Measurements from ENCODE around the gene KREMEN2.

Gene KREMEN2

GRCh38 chr16:2946649-2947048 is 17.4 kb upstream of the KREMEN2 start:
- H3K27me3 ChIP-seq (ENCODE audit: low read depth, low read length): no peaks in the 10 kb centered on the region
- H3K9me3 ChIP-seq (ENCODE audit: control insufficient read depth in 1 of 2, low read length in 2 of 2): no peaks in the 10 kb centered on the region
- peaks cover 5 to 42% of the 10 kb centered on the region in 2 donors for H3K36me3 ChIP-seq (ENCODE audit: control insufficient read depth in 1 of 2, insufficient read depth in 2 of 2, low read length in 2 of 2)
- H3K4me1 ChIP-seq (ENCODE audit: control insufficient read depth in 1 of 2, insufficient read depth in 2 of 2, low read length in 2 of 2): no peaks in the 10 kb centered on the region
- no peak overlapping the region for H3K27ac ChIP-seq (ENCODE audit: low read length)
- no peak overlapping the region for H3K4me3 ChIP-seq (ENCODE audit: low read depth in 1 of 2, low read length in 2 of 2)

DNA sequence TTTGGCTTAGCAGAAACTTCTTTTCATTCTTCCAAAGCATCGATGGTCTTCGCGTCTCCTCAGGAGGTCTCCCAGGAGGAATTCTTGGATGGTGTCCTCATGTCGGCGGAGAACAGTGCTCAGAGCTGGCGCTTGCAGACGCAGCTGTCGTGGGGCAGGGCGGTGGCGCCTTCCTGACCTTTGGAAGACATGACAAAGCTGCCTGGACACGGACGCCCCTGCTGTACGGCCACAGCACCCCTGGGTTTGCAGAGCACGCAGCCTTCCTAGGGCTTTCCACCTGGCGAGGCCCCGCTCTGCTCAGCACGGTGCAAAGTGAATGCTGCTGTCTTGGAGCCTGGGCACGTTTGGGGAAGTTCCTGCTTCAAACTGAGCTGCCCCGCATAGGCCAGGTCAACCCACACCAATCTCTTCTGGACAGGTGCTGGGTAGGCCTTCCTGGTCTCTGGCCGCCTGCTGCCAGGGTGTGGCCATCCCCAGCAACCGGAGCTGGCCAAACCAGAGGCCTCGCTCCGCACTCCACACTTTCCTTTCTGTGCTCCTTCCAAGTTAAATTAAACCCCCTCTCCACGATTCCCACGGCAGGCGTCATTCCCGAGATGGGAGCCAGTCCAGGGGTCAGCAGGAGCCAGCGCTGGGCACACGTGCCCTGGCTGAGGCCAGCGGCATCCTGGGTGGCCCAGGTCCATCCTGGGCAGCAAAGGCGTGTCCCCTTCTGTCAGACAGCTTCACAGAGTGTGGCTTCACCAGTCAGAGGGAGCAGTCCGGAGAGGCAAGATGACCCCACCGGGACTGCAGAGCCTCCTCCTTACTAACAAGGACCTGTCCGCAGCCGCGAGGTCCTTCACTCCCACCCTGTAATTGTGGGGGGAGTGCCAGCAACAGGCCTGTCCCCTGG is 15.0 kb upstream of the KREMEN2 start:
- no peak overlapping the region for H3K27ac ChIP-seq (ENCODE audit: low read length)
- H3K4me3 ChIP-seq (ENCODE audit: low read depth in 1 of 2, low read length in 2 of 2): no peak overlapping the region
- H3K9me3 ChIP-seq (ENCODE audit: control insufficient read depth in 1 of 2, low read length in 2 of 2): no peaks in the 10 kb centered on the region
- H3K36me3 ChIP-seq (ENCODE audit: control insufficient read depth in 1 of 2, insufficient read depth in 2 of 2, low read length in 2 of 2): peaks cover 0 to 29% of the 10 kb centered on the region in 2 donors
- no peaks in the 10 kb centered on the region for H3K27me3 ChIP-seq (ENCODE audit: low read depth, low read length)
- no peaks in the 10 kb centered on the region for H3K4me1 ChIP-seq (ENCODE audit: control insufficient read depth in 1 of 2, insufficient read depth in 2 of 2, low read length in 2 of 2)

DNA sequence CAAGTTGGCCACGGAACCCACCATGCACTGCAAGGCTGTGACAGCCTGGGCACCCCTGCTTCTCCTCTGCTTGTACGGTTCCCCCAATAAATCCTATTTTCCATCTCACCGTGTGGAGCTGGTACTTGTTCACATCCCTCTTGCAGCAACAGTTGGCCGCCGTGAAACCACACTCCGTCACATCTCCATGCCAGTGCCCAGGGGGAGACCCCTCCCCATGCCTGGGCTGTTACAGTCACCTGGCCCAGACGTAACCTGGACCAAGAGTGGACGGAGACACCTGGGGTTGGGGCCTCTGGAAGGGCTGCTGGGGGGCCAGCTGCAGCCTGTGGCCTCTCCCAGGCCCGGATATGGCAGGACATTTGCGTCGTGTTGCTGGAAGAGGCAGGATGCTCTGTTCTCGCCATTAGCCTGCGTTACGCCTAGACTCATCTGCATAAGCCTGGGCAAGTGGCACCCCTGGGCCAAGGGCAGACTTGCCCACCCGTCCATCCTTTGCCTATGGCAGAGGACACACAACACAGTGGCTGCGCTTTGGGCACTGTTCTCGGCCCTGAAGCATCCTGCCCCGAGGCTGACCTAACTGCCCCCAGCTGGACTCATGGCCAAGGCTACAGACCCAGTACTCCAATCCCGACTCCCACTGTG is 14.2 kb upstream of the KREMEN2 start:
- Histone ChIP-seq H3K36me3 (ENCODE audit: control insufficient read depth in 1 of 2, insufficient read depth in 2 of 2, low read length in 2 of 2) (peaks cover 0 to 29% of the 10 kb centered on the region in 2 donors), H3K4me1 (ENCODE audit: control insufficient read depth in 1 of 2, insufficient read depth in 2 of 2, low read length in 2 of 2) (no peaks in the 10 kb centered on the region), H3K27ac (ENCODE audit: low read length) (no peak overlapping the region), H3K27me3 (ENCODE audit: low read depth, low read length) (no peaks in the 10 kb centered on the region), H3K9me3 (ENCODE audit: control insufficient read depth in 1 of 2, low read length in 2 of 2) (no peaks in the 10 kb centered on the region), H3K4me3 (ENCODE audit: low read depth in 1 of 2, low read length in 2 of 2) (no peak overlapping the region)

DNA sequence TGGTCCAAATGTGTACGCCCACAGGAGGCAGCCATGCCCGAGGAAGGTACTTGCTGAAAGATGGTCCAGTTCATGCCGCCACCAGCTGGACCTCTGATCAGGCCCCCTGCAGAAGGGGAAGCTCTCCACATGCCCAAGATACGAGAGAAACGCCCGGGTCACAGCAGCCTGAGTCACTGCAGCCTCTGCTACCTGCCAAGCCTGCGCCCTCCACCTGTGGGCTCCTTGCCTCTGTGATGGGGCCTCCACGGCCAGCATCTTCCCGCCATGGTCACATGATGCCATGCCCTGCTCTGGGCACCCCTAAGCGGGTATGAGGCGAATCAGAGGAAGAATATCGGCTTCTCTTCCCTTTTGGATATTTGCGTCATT is 13.7 kb upstream of the KREMEN2 start:
- Histone ChIP-seq H3K27ac (ENCODE audit: low read length) (no peak overlapping the region), H3K27me3 (ENCODE audit: low read depth, low read length) (peaks cover 5% of the 10 kb centered on the region), H3K9me3 (ENCODE audit: control insufficient read depth in 1 of 2, low read length in 2 of 2) (no peaks in the 10 kb centered on the region), H3K36me3 (ENCODE audit: control insufficient read depth in 1 of 2, insufficient read depth in 2 of 2, low read length in 2 of 2) (peaks cover 0 to 29% of the 10 kb centered on the region in 2 donors), H3K4me1 (ENCODE audit: control insufficient read depth in 1 of 2, insufficient read depth in 2 of 2, low read length in 2 of 2) (no peaks in the 10 kb centered on the region), H3K4me3 (ENCODE audit: low read depth in 1 of 2, low read length in 2 of 2) (no peak overlapping the region)

DNA sequence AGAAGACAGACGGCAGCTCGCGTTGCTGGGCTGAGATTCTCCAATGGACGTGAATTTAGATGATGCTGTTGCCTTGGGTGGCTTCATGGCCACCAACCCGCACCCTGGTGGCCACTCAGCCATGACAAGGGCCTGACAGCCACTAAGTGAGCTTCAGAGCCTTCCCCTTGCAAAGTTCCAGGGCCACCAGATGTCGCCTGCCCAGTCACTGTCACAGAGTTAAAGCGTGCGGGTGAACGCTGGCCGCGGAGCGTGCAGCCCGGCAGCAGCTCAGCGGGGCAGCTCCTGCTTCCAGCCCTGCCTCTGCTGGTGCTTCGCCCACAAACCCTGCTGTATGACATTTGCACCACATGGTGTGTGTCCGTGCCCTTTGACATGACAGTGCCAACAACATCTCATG is 13.3 kb upstream of the KREMEN2 start:
- H3K36me3 ChIP-seq (ENCODE audit: control insufficient read depth in 1 of 2, insufficient read depth in 2 of 2, low read length in 2 of 2): peaks cover 0 to 29% of the 10 kb centered on the region in 2 donors
- H3K4me3 ChIP-seq (ENCODE audit: low read depth in 1 of 2, low read length in 2 of 2): no peak overlapping the region
- peaks cover 5% of the 10 kb centered on the region for H3K27me3 ChIP-seq (ENCODE audit: low read depth, low read length)
- H3K4me1 ChIP-seq (ENCODE audit: control insufficient read depth in 1 of 2, insufficient read depth in 2 of 2, low read length in 2 of 2): no peaks in the 10 kb centered on the region
- H3K9me3 ChIP-seq (ENCODE audit: control insufficient read depth in 1 of 2, low read length in 2 of 2): no peaks in the 10 kb centered on the region
- H3K27ac ChIP-seq (ENCODE audit: low read length): no peak overlapping the region

- Histone ChIP-seq H3K9me3 (ENCODE audit: control insufficient read depth in 1 of 2, low read length in 2 of 2) (no peaks in the 10 kb centered on the region), H3K36me3 (ENCODE audit: control insufficient read depth in 1 of 2, insufficient read depth in 2 of 2, low read length in 2 of 2) (peaks cover 0 to 17% of the 10 kb centered on the region in 2 donors), H3K27me3 (ENCODE audit: low read depth, low read length) (peaks cover 8% of the 10 kb centered on the region), H3K4me3 (ENCODE audit: low read depth in 1 of 2, low read length in 2 of 2) (no peak overlapping the region), H3K4me1 (ENCODE audit: control insufficient read depth in 1 of 2, insufficient read depth in 2 of 2, low read length in 2 of 2) (no peaks in the 10 kb centered on the region), H3K27ac (ENCODE audit: low read length) (no peak overlapping the region)
These were observed 11.4 kb upstream of the KREMEN2 start for GRCh38 chr16:2952679-2953078.

DNA sequence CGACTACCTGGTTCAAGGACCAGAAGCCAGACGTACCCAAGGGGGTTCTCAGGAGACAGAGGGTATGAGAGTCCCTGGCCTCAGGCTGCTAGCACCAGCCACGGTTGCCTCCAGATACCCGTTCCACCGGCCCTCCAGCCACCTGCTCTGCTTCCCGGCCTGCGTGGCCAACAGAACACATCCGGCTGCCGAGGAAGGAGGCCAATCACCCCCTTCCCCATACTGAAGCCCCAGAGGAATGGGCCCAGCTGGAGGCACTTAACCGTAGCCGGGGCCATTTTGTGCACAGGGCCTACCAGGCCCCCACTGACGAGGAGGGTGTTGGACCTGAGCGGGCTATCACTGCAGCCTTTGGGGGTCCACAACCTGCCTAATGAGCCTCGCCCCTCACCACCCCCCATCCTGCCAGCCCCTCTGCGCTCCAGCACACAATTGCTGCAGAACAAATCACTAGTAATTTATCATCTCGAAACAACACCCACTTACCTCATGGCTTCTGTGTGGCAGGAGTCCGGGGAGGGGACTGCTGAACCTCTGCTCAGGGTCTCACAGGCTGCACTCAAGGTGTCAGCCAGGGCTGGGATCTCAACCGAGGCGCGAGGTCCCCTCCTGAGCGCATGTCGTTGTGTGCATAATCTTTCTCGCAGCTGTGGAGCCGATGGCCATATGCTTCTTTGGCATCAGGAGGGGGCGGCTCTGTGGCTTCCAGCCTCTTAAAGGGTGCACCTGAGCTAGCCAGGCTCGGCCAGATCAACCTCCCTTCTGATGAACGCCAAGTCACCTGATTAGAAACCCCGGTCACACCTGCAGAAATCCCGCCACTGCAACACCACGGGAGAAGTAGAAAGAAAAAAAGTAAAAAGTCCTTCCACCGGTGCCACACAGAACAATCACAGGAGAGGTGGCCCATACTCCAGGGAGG is 10.1 kb upstream of the KREMEN2 start:
- Histone ChIP-seq H3K9me3 (ENCODE audit: control insufficient read depth in 1 of 2, low read length in 2 of 2) (no peaks in the 10 kb centered on the region), H3K27me3 (ENCODE audit: low read depth, low read length) (peaks cover 8% of the 10 kb centered on the region), H3K36me3 (ENCODE audit: control insufficient read depth in 1 of 2, insufficient read depth in 2 of 2, low read length in 2 of 2) (peaks cover 0 to 12% of the 10 kb centered on the region in 2 donors), H3K4me1 (ENCODE audit: control insufficient read depth in 1 of 2, insufficient read depth in 2 of 2, low read length in 2 of 2) (no peaks in the 10 kb centered on the region), H3K27ac (ENCODE audit: low read length) (no peak overlapping the region), H3K4me3 (ENCODE audit: low read depth in 1 of 2, low read length in 2 of 2) (no peak overlapping the region)

- Histone ChIP-seq H3K4me3 (ENCODE audit: low read depth in 1 of 2, low read length in 2 of 2) (no peak overlapping the region), H3K4me1 (ENCODE audit: control insufficient read depth in 1 of 2, insufficient read depth in 2 of 2, low read length in 2 of 2) (no peaks in the 10 kb centered on the region), H3K9me3 (ENCODE audit: control insufficient read depth in 1 of 2, low read length in 2 of 2) (no peaks in the 10 kb centered on the region), H3K36me3 (ENCODE audit: control insufficient read depth in 1 of 2, insufficient read depth in 2 of 2, low read length in 2 of 2) (peaks cover 0 to 4% of the 10 kb centered on the region in 2 donors), H3K27me3 (ENCODE audit: low read depth, low read length) (peaks cover 8% of the 10 kb centered on the region), H3K27ac (ENCODE audit: low read length) (no peak overlapping the region)
These were observed 9.3 kb upstream of the KREMEN2 start for GRCh38 chr16:2954656-2955381.

- H3K27me3 ChIP-seq (ENCODE audit: low read depth, low read length): peaks cover 11% of the 10 kb centered on the region
- H3K4me1 ChIP-seq (ENCODE audit: control insufficient read depth in 1 of 2, insufficient read depth in 2 of 2, low read length in 2 of 2): no peaks in the 10 kb centered on the region
- no peaks in the 10 kb centered on the region for H3K36me3 ChIP-seq (ENCODE audit: control insufficient read depth in 1 of 2, insufficient read depth in 2 of 2, low read length in 2 of 2)
- H3K4me3 ChIP-seq (ENCODE audit: low read depth in 1 of 2, low read length in 2 of 2): no peak overlapping the region
- H3K27ac ChIP-seq (ENCODE audit: low read length): no peak overlapping the region
- H3K9me3 ChIP-seq (ENCODE audit: control insufficient read depth in 1 of 2, low read length in 2 of 2): no peaks in the 10 kb centered on the region
These were observed 8.7 kb upstream of the KREMEN2 start for GRCh38 chr16:2955438-2955778.

- H3K4me3 ChIP-seq (ENCODE audit: low read depth in 1 of 2, low read length in 2 of 2): no peak overlapping the region
- no peaks in the 10 kb centered on the region for H3K4me1 ChIP-seq (ENCODE audit: control insufficient read depth in 1 of 2, insufficient read depth in 2 of 2, low read length in 2 of 2)
- no peaks in the 10 kb centered on the region for H3K9me3 ChIP-seq (ENCODE audit: control insufficient read depth in 1 of 2, low read length in 2 of 2)
- peaks cover 11% of the 10 kb centered on the region for H3K27me3 ChIP-seq (ENCODE audit: low read depth, low read length)
- H3K27ac ChIP-seq (ENCODE audit: low read length): no peak overlapping the region
- H3K36me3 ChIP-seq (ENCODE audit: control insufficient read depth in 1 of 2, insufficient read depth in 2 of 2, low read length in 2 of 2): no peaks in the 10 kb centered on the region
These were observed 8.1 kb upstream of the KREMEN2 start for GRCh38 chr16:2955779-2956578.
